Neural crest cell (in vitro differentiated cells): ENCODE measurements around the gene CA10. TPM values are rescaled to one million over a fixed set of nuclear protein-coding genes. Genes with fewer than 3 reads are reported as not detected.
A peak's percentile ranks its signal among the peaks of the same experiment; 100 is the strongest.

Experiments
- DNase-seq: peaks from one replicate; pipeline ENCODE4 v3.0.0; 2021; ENCODE audit warnings: low read depth, mixed read lengths, low spot score
- H3K27ac Mint-ChIP-seq: one replicate; pipeline ENCODE4 v1.8.0; 2021; ENCODE audit warnings: mild to moderate bottlenecking, mixed read lengths; ENCODE audit not compliant: unreplicated experiment
- H3K27me3 Mint-ChIP-seq: 2 replicates; pipeline ENCODE4 v1.8.0; 2021; ENCODE audit warnings: low read depth, mild to moderate bottlenecking, mixed read lengths
- H3K36me3 Mint-ChIP-seq: 2 replicates; pipeline ENCODE4 v1.8.0; 2021; ENCODE audit warnings: low read depth, mild to moderate bottlenecking, mixed read lengths
- H3K4me1 Mint-ChIP-seq: 2 replicates; pipeline ENCODE4 v1.8.0; 2021; ENCODE audit warnings: mixed read lengths
- H3K4me3 Mint-ChIP-seq: one replicate; pipeline ENCODE4 v1.8.0; 2021; ENCODE audit warnings: mild to moderate bottlenecking, mixed read lengths
- H3K9me3 Mint-ChIP-seq: 2 replicates; pipeline ENCODE4 v1.8.0; 2021; ENCODE audit warnings: mixed read lengths
- CTCF ChIP-seq: fragments of 200-600 bp; sonication (generic); conservative IDR thresholded peaks from 2 replicates; pipeline ENCODE4 v1.5.0; 2021; ENCODE audit warnings: antibody characterized with exemption, mild to moderate bottlenecking
- total RNA-seq: library from RNA; stranded (reverse); gene quantifications from 2 replicates; pipeline ENCODE4 v1.2.1, GENCODE V29; 2021

Gene CA10
- total RNA-seq, 1 donor from 2014 or later, result not detected

GRCh38 chr17:51646539-51646938 lies 512.0 kb downstream of the CA10 start:
- no peak for TF ChIP-seq CTCF
- peaks cover 7% of the 10 kb centered on the region for H3K4me1 Mint-ChIP-seq
- no peak overlapping the region for H3K4me3 Mint-ChIP-seq
- peaks cover 2% of the 10 kb centered on the region for H3K27me3 Mint-ChIP-seq
- H3K27ac Mint-ChIP-seq, result no peak overlapping the region
- DNase-seq, result no peak
- H3K36me3 Mint-ChIP-seq, result no peaks in the 10 kb centered on the region
- peaks cover 2% of the 10 kb centered on the region for H3K9me3 Mint-ChIP-seq

- no peak for DNase-seq
- H3K27ac Mint-ChIP-seq, result no peak overlapping the region
- H3K4me1 Mint-ChIP-seq, result peaks cover 11% of the 10 kb centered on the region
- peaks cover 2% of the 10 kb centered on the region for H3K27me3 Mint-ChIP-seq
- H3K9me3 Mint-ChIP-seq, result peaks cover 2% of the 10 kb centered on the region
- H3K36me3 Mint-ChIP-seq, result no peaks in the 10 kb centered on the region
- no peak overlapping the region for H3K4me3 Mint-ChIP-seq
- TF ChIP-seq CTCF, result no peak
Measured at GRCh38 chr17:51645056-51645455, 513.5 kb downstream of the CA10 start.

GRCh38 chr17:51643702-51644490 lies 514.6 kb downstream of the CA10 start:
- peaks cover 22% of the 10 kb centered on the region for H3K4me1 Mint-ChIP-seq
- no peak for TF ChIP-seq CTCF
- H3K27me3 Mint-ChIP-seq, result peaks cover 2% of the 10 kb centered on the region
- H3K27ac Mint-ChIP-seq, result no peak overlapping the region
- H3K4me3 Mint-ChIP-seq, result no peak overlapping the region
- no peaks in the 10 kb centered on the region for H3K36me3 Mint-ChIP-seq
- DNase-seq, result no peak
- H3K9me3 Mint-ChIP-seq, result peaks cover 2% of the 10 kb centered on the region

GRCh38 chr17:51642029-51642428 lies 516.5 kb downstream of the CA10 start:
- no peaks in the 10 kb centered on the region for H3K36me3 Mint-ChIP-seq
- H3K27ac Mint-ChIP-seq, result no peak overlapping the region
- H3K4me3 Mint-ChIP-seq, result no peak overlapping the region
- H3K4me1 Mint-ChIP-seq, result peaks cover 23% of the 10 kb centered on the region
- peaks cover 2% of the 10 kb centered on the region for H3K9me3 Mint-ChIP-seq
- DNase-seq, result no peak
- peaks cover 2% of the 10 kb centered on the region for H3K27me3 Mint-ChIP-seq
- no peak for TF ChIP-seq CTCF

GRCh38 chr17:51640108-51640622 lies 518.3 kb downstream of the CA10 start:
- no peak overlapping the region for H3K27ac Mint-ChIP-seq

More at GRCh38 chr17:51640108-51640622, 518.3 kb downstream of the CA10 start:
- Mint-ChIP-seq H3K27me3 (peaks cover 2% of the 10 kb centered on the region), H3K9me3 (peaks cover 2% of the 10 kb centered on the region), H3K36me3 (no peaks in the 10 kb centered on the region), H3K4me1 (peaks cover 20% of the 10 kb centered on the region), H3K4me3 (no peak overlapping the region)
- TF ChIP-seq CTCF, result peak; percentile 62
- DNase-seq, result no peak
